GM18907 (cell line): ENCODE measurements around the gene KBTBD4.
"Not testable (repeated sequence)": the region's sequence is repeated elsewhere in the genome, so short reads cannot be mapped to it uniquely, and the experiment has no call there.

Source experiments
- ATAC-seq: cut with Tn5 transposase; IDR thresholded peaks from one replicate; pipeline ENCODE4 v1.9.1; 2021; ENCODE audit warnings: mild to moderate bottlenecking, moderate library complexity; ENCODE audit not compliant: unreplicated experiment

Gene KBTBD4

GRCh38 chr11:47564366-47564765 is 14.4 kb downstream of the KBTBD4 start:
- ATAC-seq: not testable (repeated sequence)

GRCh38 chr11:47562393-47562792 is 16.4 kb downstream of the KBTBD4 start:
- not testable (repeated sequence) for ATAC-seq

- ATAC-seq: no peak
Observed at GRCh38 chr11:47560426-47560825, 18.3 kb downstream of the KBTBD4 start.

- no peak for ATAC-seq
Observed at GRCh38 chr11:47558695-47559094, 20.1 kb downstream of the KBTBD4 start.

- not testable (repeated sequence) for ATAC-seq
Observed at GRCh38 chr11:47557004-47557403, 21.8 kb downstream of the KBTBD4 start.

- ATAC-seq: peak; percentile 42
Observed at GRCh38 chr11:47553406-47553743, 25.4 kb downstream of the KBTBD4 start.

- ATAC-seq: peak; percentile 91
Observed at GRCh38 chr11:47552566-47553405, 26.0 kb downstream of the KBTBD4 start, which contains the start of gene CELF1. Gene CELF1 (minus strand): TSS chr11:47553132. CDS start chr11:47499523, 53,609 bp downstream.

GRCh38 chr11:47552056-47552565 is 26.7 kb downstream of the KBTBD4 start:
- ATAC-seq: peak; percentile 15

- ATAC-seq: no peak
Observed at GRCh38 chr11:47551086-47551485, 27.7 kb downstream of the KBTBD4 start.

- no peak for ATAC-seq
Observed at GRCh38 chr11:47550288-47551047, 28.3 kb downstream of the KBTBD4 start.

- not testable (repeated sequence) for ATAC-seq
Observed at GRCh38 chr11:47546274-47546673, 32.5 kb downstream of the KBTBD4 start.

- no peak for ATAC-seq
Observed at GRCh38 chr11:47545298-47545697, 33.5 kb downstream of the KBTBD4 start.

GRCh38 chr11:47541070-47541469 is 37.7 kb downstream of the KBTBD4 start:
- no peak for ATAC-seq

- ATAC-seq: no peak
Observed at GRCh38 chr11:47539681-47540039, 39.1 kb downstream of the KBTBD4 start.

GRCh38 chr11:47538741-47539565 is 39.8 kb downstream of the KBTBD4 start:
- no peak for ATAC-seq

- ATAC-seq: no peak
Observed at GRCh38 chr11:47536915-47537314, 41.9 kb downstream of the KBTBD4 start.

GRCh38 chr11:47534704-47535251 is 44.0 kb downstream of the KBTBD4 start:
- no peak for ATAC-seq

GRCh38 chr11:47533690-47534151 is 45.0 kb downstream of the KBTBD4 start:
- no peak for ATAC-seq

GRCh38 chr11:47532597-47533213 is 46.1 kb downstream of the KBTBD4 start:
- ATAC-seq: no peak

GRCh38 chr11:47531666-47532065 is 47.1 kb downstream of the KBTBD4 start:
- ATAC-seq: no peak
